DMS79 (cell line): ENCODE measurements around the gene MRPL2.
A peak's percentile ranks its signal among the peaks of the same experiment; 100 is the strongest.

Source experiments
- DNase-seq: peaks from one replicate; lab custom pipeline; 2025; lab: John Stamatoyannopoulos, UW

Gene MRPL2

GRCh38 chr6:43020847-43021246, 38.4 kb downstream of the MRPL2 start:
- no peak for DNase-seq

GRCh38 chr6:43020052-43020705, 39.1 kb downstream of the MRPL2 start:
- no peak for DNase-seq

GRCh38 chr6:43019152-43019551, 40.1 kb downstream of the MRPL2 start:
- DNase-seq: no peak

GRCh38 chr6:43016943-43017334, 42.3 kb downstream of the MRPL2 start:
- no peak for DNase-seq

- no peak for DNase-seq
Measured at GRCh38 chr6:43016176-43016942, 42.9 kb downstream of the MRPL2 start.

- no peak for DNase-seq
Measured at GRCh38 chr6:43014434-43014909, 44.8 kb downstream of the MRPL2 start.

- DNase-seq: peak; percentile 100
Measured at GRCh38 chr6:43013843-43014433, 45.3 kb downstream of the MRPL2 start, which contains the start of the genes KLHDC3 and MEA1. Gene KLHDC3, plus strand, starts transcription at chr6:43014249. Its CDS starts 2,944 bp downstream, at chr6:43017193. Gene MEA1, minus strand, starts transcription at chr6:43013946. Its CDS starts 133 bp downstream, at chr6:43013813.

- DNase-seq: no peak
Measured at GRCh38 chr6:43013097-43013842, 46.0 kb downstream of the MRPL2 start.

- DNase-seq: no peak
Measured at GRCh38 chr6:43012364-43012763, 46.9 kb downstream of the MRPL2 start.

GRCh38 chr6:43011207-43011606, 48.0 kb downstream of the MRPL2 start:
- no peak for DNase-seq

GRCh38 chr6:43009124-43009523, 50.1 kb downstream of the MRPL2 start:
- DNase-seq: no peak

- DNase-seq: no peak
Measured at GRCh38 chr6:43007126-43007525, 52.1 kb downstream of the MRPL2 start.

- no peak for DNase-seq
Measured at GRCh38 chr6:43006251-43006650, 53.0 kb downstream of the MRPL2 start.

GRCh38 chr6:43005844-43006243, 53.4 kb downstream of the MRPL2 start:
- DNase-seq: no peak
